GM19467 (cell line): Measurements from ENCODE around the gene MYO15A.

Source experiments
- ATAC-seq: cut with Tn5 transposase; IDR thresholded peaks from one replicate; pipeline ENCODE4 v1.9.1; 2021; ENCODE audit warnings: mild to moderate bottlenecking, moderate library complexity; ENCODE audit not compliant: unreplicated experiment

MYO15A gene

DNA sequence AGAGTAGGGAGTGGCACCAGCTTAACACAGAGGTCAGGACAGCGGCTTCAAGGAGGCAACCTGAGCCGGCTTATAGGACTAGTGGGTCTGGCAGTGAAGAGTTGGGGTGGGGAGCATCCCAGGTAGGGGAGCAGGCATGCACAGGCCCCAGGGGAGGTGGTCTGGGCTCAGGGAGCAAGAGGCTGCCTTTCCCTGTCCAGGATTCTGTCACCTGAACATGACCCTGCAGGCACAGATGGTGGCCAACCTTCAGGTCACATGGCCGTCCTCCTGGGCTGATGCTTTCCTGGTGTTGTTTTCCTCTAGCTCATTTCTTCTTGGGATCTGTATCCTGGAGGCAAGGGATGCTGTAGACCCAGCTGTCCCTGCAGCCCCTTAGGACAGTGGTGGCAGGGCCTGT, 3.5 kb upstream of the MYO15A start:
- ATAC-seq, result no peak

DNA sequence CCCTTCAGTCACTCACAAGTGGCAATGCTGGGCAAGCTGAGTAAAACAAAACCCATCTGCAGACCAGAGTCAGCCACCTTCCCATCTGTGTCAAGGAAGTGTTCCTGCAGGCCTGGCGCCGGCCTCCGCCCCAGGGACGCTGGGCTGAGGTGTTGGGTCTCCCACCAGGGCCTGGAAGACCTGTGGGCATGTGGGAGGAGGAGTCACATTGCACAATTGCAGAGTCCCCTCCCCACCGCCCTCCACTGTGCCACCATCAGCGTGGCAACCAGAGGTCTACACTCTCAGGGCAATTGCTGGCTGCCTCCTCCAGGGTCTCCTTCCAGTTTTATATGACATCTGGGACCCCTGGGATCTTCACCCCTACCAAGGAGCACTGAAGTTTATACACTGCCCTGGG, 3.0 kb upstream of the MYO15A start:
- ATAC-seq, result no peak

DNA sequence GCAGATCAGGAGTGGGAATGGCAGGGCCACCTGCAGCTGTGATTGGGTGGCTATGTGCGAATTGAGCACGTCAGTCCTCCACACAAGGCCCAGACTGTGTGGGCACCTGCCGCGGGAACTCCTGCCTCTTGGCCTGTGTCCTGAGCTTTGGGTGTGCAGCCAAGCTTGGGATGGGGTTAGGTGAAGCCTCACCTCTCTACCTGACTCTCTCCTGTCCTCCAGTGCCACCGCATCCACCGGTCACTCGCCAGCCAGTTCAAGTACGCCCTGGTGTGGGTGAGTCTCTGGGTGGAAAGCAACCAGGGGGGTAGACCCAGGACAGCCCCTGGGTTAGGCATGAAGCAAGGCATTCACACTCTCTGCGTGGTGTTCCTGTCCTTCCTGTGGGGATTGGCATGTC, 2.3 kb upstream of the MYO15A start:
- no peak for ATAC-seq

DNA sequence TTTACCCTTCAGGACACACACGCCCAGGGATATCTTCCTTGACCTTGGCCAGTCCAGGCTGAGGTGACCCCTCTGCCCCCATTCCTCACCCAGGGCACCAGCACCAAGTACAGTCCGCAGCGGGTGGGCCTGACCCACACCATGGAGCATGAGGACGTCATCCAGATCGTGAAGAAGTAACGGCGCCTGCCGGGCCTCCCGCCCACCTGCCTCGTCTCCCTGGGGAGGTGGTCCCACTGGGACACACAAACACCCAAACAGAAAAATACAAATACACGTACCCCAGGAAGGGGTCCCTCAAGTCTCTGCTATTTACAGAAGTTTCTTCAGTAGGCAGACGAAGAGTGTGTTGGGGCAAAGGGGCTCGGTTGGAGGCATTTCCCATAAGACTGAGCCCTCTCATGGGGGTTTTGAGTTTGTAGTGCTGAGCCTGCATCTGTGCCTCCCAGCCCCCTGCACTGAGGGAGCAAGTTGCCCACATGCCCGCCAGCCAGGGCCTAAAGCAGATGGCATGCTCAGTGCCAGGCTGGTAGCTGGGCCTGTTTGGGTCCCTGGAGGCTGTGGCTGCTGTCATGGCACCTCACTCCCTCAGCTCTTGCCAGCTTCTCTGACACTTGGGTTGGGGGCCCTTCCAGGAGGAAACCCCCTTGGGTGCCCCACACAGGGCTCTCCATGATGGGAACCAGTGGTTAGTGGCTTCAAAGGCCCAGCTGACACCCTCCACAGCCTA, 1.3 kb upstream of the MYO15A start:
- ATAC-seq, result no peak

DNA sequence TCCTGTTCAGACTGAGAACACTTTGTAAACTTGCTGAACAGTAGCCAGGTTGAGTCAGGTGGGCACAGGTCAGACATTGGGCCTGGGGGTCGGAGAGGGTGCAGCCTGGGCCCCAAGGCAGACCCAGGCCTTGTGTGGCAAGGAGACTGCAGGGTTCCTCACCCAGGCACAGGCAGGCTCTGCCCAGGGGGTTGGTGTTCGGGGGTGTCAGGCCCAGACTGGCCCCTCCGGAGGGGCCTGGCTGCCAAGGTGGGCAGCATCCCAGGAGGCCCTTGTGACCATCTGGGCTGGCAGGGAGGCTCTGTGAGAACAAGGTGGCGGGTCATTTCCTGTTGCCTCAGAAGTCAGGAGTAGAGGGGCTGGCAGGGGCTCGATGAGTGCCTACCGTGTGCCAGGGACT, 585 bp upstream of the MYO15A start:
- ATAC-seq, result no peak

DNA sequence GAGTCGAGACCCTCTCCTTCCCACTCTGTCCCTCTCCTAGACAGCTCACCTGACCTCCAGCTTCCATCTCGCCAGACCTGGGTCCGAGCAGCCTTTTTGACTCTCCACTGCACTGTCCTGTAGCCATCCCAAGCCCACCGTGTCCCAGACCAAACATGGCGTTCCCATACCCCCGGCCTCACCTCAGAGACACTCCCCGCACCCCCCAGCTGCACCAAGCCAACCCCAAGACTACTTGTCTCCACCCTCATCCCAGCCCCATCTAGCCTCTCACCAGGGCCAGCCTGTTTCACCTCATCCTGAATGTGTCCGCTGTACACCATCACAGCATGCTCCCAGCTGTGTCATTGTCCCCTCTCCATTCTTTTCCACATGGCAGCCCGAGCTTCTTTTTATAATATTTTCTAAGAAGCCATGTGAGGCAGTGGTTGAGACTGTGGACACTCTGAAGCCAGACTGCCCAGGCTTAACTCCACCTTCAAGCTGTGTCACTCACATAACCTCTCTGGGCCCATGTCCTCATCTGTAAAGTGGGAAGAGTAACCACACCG, 1.5 kb downstream of the MYO15A start:
- ATAC-seq, result no peak

DNA sequence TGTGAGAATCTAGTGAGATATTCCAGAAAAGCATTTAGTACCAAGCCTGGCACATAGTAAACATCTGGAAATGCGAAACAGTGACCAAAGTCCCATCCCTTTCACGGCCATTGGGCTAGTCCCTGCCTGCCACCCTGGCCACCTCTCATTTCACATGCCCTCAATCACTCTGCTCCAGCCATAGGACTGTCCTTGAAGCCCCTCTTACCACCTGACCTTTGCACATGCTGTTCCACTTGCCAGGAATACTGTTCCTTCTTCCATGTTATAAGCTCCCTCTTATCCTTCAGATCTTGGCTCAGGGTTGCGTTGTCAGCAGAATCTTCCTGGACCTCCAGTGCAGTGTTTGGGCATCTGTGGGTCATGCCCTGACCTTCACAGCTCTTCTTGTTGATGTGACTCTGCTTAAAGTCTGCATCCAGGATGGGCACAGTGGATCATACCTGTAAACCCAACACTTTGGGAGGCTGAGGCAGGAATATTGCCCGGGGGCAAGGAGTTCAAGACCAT, 2.1 kb downstream of the MYO15A start:
- no peak for ATAC-seq

DNA sequence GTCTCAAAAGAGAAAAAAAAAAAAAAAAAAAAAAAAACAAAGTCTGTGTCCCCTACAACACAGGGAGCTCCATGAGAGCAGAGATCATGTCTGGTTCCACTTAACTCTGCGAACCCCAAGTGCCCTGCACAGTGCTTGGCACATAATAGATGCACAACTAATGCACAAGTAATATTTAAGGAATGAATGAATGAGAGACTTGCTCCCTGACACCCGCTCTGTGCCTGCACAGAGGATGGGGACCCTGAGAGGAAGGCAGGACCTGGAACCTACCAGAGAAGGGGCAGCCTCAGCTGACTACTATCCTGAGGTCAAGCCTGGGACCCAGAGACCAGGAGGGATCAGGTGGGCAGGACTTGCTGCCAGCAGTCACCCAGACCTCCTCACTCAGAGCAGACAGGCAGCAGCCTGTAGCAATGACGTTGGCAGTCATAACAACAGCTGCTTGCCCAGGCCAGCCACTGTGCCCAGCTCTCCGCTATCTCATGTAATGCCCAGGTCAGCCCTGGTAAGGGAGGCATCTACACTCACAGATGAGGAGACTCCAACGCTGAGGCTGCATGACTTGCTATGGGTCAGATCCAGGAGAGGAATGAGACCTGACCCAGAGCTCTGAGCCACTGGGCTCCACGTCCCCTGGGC, 2.9 kb downstream of the MYO15A start:
- no peak for ATAC-seq

DNA sequence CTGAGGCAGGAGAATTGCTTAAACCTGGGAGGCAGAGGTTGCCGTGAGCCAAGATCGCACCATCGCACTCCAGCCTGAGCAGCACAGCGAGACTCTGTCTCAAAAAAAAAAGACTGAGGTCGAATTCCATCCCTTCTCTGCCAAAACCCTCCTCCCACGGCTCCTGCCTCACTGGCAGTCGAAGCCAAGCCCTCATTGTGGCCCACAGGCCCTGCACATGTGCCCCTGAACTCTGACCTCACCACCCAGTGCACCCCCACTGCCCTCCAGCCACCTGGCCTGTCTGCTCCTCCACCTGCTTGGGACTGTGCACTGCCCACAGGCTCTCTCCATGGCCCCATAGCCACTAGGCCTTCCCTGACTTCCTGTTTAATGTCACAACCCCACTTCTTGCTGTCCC, 7.0 kb downstream of the MYO15A start:
- ATAC-seq, result no peak

DNA sequence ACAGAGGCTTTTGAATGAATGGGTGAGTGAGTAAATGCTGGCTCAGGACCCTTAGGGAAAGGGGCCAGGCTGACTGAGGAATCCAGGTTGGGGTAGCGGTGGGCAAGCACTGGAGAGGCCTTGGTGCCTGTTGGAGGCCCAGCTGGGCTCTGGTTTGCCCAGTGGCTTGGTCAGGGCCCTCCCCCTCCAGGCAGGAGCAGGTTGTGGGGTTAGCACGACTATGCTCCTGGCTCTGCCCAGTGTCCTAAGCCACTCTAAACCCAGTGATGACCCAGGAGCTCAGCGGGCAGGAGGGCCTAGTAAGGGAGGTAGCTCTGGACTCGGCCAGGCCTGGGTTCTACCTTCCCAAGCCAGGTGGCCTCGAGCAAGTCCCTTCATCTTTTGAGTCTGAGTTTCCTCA, 7.5 kb downstream of the MYO15A start:
- no peak for ATAC-seq

DNA sequence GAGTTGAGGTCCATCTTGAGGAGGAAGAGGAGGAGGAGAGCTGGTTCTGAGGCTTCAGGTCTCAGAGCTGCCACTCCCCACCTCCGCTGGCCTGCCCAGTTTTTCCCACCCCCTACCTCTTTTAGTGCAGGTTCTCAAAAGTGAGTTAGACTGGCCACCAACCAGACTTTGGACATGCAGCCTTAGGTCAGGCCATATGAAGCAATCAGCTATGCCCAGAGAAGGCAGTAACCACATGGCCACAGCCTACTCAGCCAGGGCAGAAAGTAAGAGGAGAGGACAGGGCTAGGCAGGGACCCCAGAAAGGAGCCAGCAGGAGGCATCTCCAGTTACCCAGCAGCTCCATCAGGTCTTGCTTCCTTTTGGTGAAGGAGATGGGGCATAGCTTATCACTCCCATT, 9.0 kb downstream of the MYO15A start:
- no peak for ATAC-seq

DNA sequence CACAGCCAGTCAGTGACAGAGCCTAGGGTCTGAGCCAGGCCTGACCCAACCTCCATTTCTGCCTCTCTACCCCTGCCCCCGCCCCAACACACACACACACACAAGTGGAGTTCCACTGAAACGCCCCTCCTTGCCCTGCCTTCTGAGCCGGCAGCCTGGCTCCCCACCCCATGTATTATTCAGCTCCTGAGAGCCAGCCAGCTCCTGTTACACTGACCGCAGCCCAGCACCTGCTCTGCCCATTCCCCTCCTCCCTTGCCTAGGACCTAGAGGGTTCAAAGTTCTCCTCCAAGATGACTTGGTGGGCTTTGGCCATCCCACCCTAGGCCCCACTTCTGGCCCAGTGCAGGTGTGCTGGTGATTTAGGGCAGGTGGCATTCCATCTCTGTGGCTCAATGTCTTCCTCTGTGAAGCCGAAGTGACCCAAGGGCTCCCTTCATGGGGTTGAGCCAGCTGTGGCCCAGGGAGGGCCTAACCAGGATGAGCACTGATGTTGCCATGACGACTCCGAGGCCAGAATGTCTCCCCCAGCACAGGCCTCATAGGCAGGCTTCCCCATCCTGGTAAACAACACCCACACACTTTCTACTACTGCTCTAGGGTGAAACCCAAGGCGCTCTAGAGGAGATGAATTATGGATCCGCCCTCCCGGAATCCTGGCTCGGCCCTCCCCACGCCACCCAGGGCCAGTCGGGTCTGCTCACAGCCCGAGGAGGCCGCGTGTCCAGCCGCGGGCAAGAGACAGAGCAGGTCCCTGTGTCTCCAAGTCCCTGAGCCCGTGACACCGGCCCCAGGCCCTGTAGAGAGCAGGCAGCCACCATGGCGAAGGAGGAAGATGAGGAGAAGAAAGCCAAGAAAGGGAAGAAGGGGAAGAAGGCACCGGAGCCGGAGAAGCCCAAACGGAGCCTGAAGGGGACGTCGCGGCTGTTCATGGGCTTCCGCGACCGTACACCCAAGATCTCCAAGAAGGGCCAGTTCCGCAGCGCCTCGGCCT, 9.7 kb downstream of the MYO15A start:
- ATAC-seq, result no peak

DNA sequence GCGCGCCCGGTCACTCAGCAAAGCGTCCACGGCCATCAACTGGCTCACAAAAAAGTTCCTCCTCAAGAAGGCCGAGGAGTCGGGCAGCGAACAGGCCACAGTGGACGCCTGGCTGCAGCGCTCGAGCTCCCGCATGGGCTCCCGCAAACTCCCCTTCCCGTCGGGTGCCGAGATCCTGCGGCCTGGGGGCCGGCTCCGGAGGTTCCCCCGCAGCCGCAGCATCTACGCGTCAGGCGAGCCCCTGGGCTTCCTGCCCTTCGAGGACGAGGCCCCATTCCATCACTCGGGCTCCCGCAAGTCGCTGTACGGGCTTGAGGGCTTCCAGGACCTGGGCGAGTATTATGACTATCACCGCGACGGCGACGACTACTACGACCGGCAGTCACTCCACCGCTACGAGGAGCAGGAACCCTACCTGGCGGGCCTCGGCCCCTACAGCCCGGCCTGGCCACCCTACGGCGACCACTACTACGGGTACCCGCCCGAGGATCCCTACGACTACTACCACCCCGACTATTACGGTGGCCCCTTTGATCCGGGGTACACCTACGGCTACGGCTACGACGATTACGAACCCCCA, 10.7 kb downstream of the MYO15A start:
- ATAC-seq, result no peak

DNA sequence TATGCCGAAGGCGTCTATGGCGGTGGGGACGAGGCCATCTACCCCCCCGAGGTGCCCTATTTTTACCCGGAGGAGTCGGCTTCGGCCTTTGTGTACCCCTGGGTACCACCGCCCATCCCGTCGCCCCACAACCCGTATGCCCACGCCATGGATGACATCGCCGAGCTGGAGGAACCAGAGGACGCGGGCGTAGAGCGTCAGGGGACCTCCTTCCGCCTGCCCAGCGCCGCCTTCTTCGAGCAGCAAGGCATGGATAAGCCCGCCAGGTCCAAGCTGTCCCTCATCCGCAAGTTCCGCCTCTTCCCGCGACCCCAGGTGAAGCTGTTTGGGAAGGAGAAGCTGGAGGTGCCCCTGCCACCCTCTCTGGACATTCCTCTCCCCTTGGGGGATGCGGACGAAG, 11.4 kb downstream of the MYO15A start:
- no peak for ATAC-seq

DNA sequence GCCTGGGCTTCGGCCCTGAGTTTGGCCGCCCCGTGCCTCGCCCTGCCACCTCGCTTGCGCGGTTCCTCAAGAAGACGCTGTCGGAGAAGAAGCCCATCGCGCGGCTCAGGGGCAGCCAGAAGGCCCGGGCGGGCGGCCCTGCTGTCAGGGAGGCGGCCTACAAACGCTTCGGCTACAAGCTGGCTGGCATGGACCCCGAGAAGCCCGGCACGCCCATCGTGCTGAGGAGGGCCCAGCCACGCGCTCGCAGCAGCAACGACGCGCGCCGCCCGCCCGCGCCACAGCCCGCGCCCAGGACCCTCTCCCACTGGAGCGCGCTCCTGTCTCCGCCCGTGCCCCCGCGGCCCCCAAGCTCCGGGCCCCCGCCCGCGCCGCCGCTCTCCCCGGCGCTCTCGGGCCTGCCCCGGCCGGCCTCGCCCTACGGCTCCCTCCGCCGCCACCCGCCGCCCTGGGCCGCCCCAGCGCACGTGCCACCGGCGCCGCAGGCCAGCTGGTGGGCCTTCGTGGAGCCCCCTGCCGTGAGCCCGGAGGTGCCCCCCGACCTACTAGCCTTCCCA, 12.0 kb downstream of the MYO15A start:
- no peak for ATAC-seq

DNA sequence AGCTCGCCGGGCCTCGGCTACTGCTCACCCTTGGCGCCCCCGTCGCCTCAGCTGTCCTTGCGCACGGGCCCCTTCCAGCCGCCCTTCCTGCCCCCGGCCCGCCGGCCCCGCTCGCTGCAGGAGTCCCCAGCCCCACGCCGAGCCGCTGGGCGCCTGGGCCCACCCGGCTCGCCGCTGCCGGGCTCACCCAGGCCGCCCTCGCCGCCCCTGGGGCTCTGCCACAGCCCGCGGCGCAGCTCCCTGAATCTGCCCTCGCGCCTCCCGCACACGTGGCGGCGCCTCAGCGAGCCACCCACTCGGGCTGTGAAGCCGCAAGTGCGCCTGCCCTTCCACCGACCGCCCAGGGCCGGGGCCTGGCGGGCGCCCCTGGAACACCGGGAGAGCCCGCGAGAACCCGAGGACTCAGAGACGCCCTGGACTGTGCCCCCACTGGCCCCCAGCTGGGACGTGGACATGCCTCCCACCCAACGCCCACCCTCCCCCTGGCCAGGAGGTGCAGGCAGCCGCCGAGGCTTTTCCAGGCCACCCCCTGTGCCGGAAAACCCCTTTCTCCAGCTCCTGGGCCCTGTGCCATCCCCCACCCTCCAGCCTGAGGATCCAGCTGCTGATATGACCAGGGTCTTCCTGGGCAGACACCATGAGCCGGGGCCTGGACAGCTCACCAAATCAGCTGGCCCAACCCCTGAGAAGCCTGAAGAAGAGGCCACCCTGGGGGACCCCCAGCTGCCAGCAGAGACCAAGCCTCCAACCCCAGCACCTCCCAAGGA, 12.8 kb downstream of the MYO15A start:
- ATAC-seq, result no peak

DNA sequence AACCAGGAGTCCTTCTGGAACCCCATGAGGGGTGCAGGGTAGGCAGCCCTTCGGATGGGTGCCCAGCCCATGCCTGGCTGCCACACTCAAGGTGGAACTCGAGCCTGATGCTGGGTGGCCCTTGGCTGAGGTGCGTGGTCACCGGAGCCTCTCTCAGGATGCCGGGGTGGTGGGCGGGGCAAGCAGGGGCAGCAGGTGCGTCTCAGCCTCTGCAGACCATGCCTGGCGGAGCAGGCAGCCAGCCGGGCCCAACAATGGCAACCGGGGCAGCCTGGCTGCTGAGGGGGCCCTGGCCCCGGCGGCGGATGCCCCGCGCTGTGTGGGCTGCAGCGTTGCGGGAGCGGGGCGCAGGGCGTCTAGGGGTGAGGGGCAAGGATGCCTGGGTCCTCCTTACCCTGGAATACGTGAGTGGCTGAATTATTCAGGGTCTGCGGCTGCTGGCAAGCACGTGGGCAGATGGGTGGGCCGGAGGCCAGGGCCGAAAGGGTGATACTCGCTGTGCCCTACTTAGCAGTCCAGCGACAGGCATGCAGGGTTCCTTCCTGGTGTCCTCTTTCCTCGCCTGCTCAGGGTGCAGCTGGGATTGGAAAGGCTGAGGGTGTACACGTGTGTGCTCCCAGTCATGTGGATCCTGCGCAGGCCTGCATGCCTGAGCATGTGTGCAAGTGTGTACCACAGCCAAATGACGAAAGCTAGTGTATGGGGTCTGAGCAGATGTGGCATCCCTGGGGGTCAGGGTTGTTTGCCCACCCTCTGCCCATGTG, 14.6 kb downstream of the MYO15A start:
- no peak for ATAC-seq

DNA sequence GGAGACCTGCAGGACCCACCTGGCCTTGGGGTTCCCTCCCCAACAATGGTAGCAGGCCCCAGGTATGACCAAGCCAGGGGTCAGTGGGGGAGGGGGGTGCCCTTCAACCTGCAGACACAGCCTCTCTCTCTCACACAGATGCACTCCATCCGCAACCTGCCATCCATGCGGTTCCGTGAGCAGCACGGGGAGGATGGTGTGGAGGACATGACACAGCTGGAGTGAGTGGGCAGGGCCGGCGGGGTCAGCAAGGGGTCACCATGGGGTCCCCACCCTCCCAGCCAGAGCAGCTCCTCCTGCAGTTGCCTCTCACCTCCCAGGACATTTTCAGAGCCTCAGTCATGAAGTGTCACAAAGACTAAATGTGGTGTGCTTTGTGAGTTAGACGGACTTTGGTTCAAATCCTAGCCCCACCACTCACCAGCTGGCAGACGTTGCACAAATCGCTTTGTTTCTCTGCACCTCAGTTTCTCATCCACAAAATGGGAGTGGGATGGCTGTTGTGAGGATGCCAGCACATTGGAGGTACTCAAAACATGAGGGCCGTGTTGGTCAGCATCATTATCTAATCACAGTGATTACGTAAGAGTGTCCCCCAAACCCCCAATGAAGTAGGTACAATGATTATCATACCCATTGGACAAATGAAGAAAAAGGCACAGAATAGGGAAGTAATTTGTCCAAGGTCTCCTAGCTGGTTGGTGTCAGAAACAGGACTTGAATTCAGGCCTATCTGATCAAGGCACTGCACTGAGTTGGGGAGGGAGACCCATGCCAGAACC, 16.0 kb downstream of the MYO15A start:
- ATAC-seq, result no peak
